ENCODE results near the gene DLG3.

GRCh38 chrX:70455366-70456202 is 10.9 kb downstream of the DLG3 start:
- TF ChIP-seq NR2F1 (conservative IDR thresholded peaks at IDR 0.05) (no peak), MAX (IDR thresholded peaks at IDR 0.05; ENCODE audit: low read depth, low read length) (no peak), EP300 (IDR thresholded peaks at IDR 0.05; ENCODE audit: borderline replicate concordance in 1 of 2, control insufficient read depth in 1 of 2, low read depth in 2 of 2, low read length in 2 of 2) (no peak), CTCF (IDR thresholded peaks at IDR 0.05 in 2 of 3, conservative IDR thresholded peaks at IDR 0.05 in 1 of 3; ENCODE audit: control insufficient read depth in 2 of 3, extremely low read depth in 1 of 3, insufficient read depth in 1 of 3, low read depth in 3 of 3, low read length in 3 of 3) (no peak), NRF1 (conservative IDR thresholded peaks at IDR 0.05; ENCODE audit: low read depth, low read length) (no peak), SIN3A (IDR thresholded peaks at IDR 0.05; ENCODE audit: low read depth, low read length) (no peak), CUX1 (IDR thresholded peaks at IDR 0.05; ENCODE audit: insufficient replicate concordance, low read depth, low read length) (no peak)
